Gastroesophageal sphincter (tissue), 4 donors: Measurements from ENCODE around the gene DNAAF1. TPM values are rescaled to one million over a fixed set of nuclear protein-coding genes. Genes with fewer than 3 reads are reported as not detected.

Experiments
- ATAC-seq: fragments of 150-250 bp; one replicate; pipeline ENCODE4 v1.9.1; 2016; ENCODE audit warnings: mild to moderate bottlenecking, moderate library complexity
- H3K27ac ChIP-seq, 4 donors: fragments of 200-600 bp; sonication (generic) in 3 of 4; 1 replicate in 3 of 4; 2 replicates in 1 of 4; pipeline ENCODE4 v1.5.1; 2016 to 2019
- H3K27me3 ChIP-seq: fragments of 200-600 bp; sonication (generic); one replicate; pipeline ENCODE4 v1.5.1; 2019
- H3K36me3 ChIP-seq, 2 donors: fragments of 200-600 bp; sonication (generic); one replicate each; pipeline ENCODE4 v1.5.1; 2019; ENCODE audit warnings: control low read depth in 1 of 2
- H3K4me1 ChIP-seq, 3 donors: fragments of 200-600 bp; sonication (generic); 1 replicate in 2 of 3; 2 replicates in 1 of 3; pipeline ENCODE4 v1.5.1; 2016 to 2019; ENCODE audit warnings: control low read depth in 2 of 3
- H3K4me3 ChIP-seq, 2 donors: fragments of 200-600 bp; sonication (generic); one replicate each; pipeline ENCODE4 v1.5.1; 2019; ENCODE audit warnings: mild to moderate bottlenecking in 1 of 2, moderate library complexity in 1 of 2
- H3K9me3 ChIP-seq, 3 donors: fragments of 200-600 bp; sonication (generic); one replicate each; pipeline ENCODE4 v1.5.1; 2017 to 2019; ENCODE audit warnings: control low read depth in 2 of 3
- CTCF ChIP-seq, 4 experiments: fragments of 200-600 bp in 2 of 4; fragments of 450-650 bp in 2 of 4; sonication (generic) in 1 of 4; IDR thresholded peaks; one replicate each; pipeline ENCODE4 v1.5.1; 2017 to 2019; ENCODE audit warnings: antibody characterized with exemption in 4 of 4, mild to moderate bottlenecking in 2 of 4, moderate library complexity in 2 of 4
- EP300 ChIP-seq: sonication (generic); formaldehyde crosslinking; IDR thresholded peaks from one replicate; pipeline ENCODE4 v1.6.1; 2017; ENCODE audit warnings: antibody characterized with exemption, mild to moderate bottlenecking
- POLR2A ChIP-seq, 2 donors: fragments of 450-650 bp; IDR thresholded peaks; one replicate each; pipeline ENCODE4 v1.6.1; 2017; ENCODE audit warnings: antibody characterized with exemption in 2 of 2, mild to moderate bottlenecking in 2 of 2, moderate library complexity in 1 of 2
- POLR2AphosphoS5 ChIP-seq: sonication (generic); formaldehyde crosslinking; IDR thresholded peaks from one replicate; pipeline ENCODE4 v1.6.1; 2017; ENCODE audit warnings: antibody characterized with exemption
- WGBS, 2 donors: methylation state at CpG; one replicate each; pipeline ENCODE4 v1.1.5; 2018; ENCODE audit warnings: low coverage in 1 of 2; 5-methylcytosine and 5-hydroxymethylcytosine counted together
- total RNA-seq, 4 donors: library from RNA; depleted of rRNA; stranded (reverse); fragments of >200 nt; gene quantifications; one replicate each; pipeline ENCODE4 v1.1.0, GENCODE V29; 2016

Gene DNAAF1
- total RNA-seq, 4 donors from 2014 or later, result 0.27 TPM; not detected in 3

- ATAC-seq, result no peak
- TF ChIP-seq POLR2AphosphoS5, result no peak
- no peak for TF ChIP-seq CTCF (IDR thresholded peaks at IDR 0.05)
- no peak for TF ChIP-seq POLR2A (IDR thresholded peaks at IDR 0.05)
- peak overlapping the region in 1 of 4 donors; percentile 38 for H3K27ac ChIP-seq
- H3K4me1 ChIP-seq, result peaks cover 0 to 55% (median 20%) of the 10 kb centered on the region in 3 donors
- H3K27me3 ChIP-seq, result no peaks in the 10 kb centered on the region
- peaks cover 0 to 71% of the 10 kb centered on the region in 2 donors for H3K36me3 ChIP-seq
- H3K4me3 ChIP-seq, result no peak overlapping the region
- no peaks in the 10 kb centered on the region for H3K9me3 ChIP-seq
- no CpG with 5 or more reads among the region's 41 CpGs for WGBS, 2 donors
Measured at GRCh38 chr16:84181144-84181915, 36.2 kb downstream of the DNAAF1 start.

GRCh38 chr16:84182104-84182503 lies 37.0 kb downstream of the DNAAF1 start:
- H3K27ac ChIP-seq, result no peak overlapping the region
- no peaks in the 10 kb centered on the region for H3K27me3 ChIP-seq
- H3K4me3 ChIP-seq, result no peak overlapping the region
- H3K4me1 ChIP-seq, result peaks cover 0 to 51% (median 12%) of the 10 kb centered on the region in 3 donors
- no peak for ATAC-seq
- no peak for TF ChIP-seq POLR2AphosphoS5
- TF ChIP-seq EP300, result no peak
- TF ChIP-seq POLR2A (IDR thresholded peaks at IDR 0.05), result no peak
- no peak for TF ChIP-seq CTCF (IDR thresholded peaks at IDR 0.05)
- no peaks in the 10 kb centered on the region for H3K9me3 ChIP-seq
- WGBS, 2 donors, result 100% methylated on average over 2 of the region's 18 CpGs; no CpG with 5 or more reads in 1 of the 2 donors
- peaks cover 0 to 71% of the 10 kb centered on the region in 2 donors for H3K36me3 ChIP-seq

- Histone ChIP-seq H3K9me3 (no peaks in the 10 kb centered on the region), H3K36me3 (peaks cover 0 to 71% of the 10 kb centered on the region in 2 donors), H3K27me3 (no peaks in the 10 kb centered on the region), H3K27ac (peak overlapping the region in 1 of 4 donors; percentile 36), H3K4me1 (peaks cover 0 to 46% (median 4%) of the 10 kb centered on the region in 3 donors), H3K4me3 (no peak overlapping the region)
- TF ChIP-seq POLR2AphosphoS5, result no peak
- TF ChIP-seq CTCF (IDR thresholded peaks at IDR 0.05), result no peak
- no peak for TF ChIP-seq POLR2A (IDR thresholded peaks at IDR 0.05)
- TF ChIP-seq EP300, result no peak
- no peak for ATAC-seq
- 95 to 100% methylated on average over 3 to 13 of the region's 26 CpGs for WGBS, 2 donors
Measured at GRCh38 chr16:84182680-84183571, 37.8 kb downstream of the DNAAF1 start.

GRCh38 chr16:84183572-84183875 lies 38.4 kb downstream of the DNAAF1 start:
- Histone ChIP-seq H3K27me3 (no peaks in the 10 kb centered on the region), H3K4me3 (no peak overlapping the region), H3K27ac (peak overlapping the region in 2 of 4 donors; percentile 36 to 43), H3K4me1 (peaks cover 0 to 40% (median 3%) of the 10 kb centered on the region in 3 donors), H3K36me3 (peaks cover 0 to 66% of the 10 kb centered on the region in 2 donors), H3K9me3 (no peaks in the 10 kb centered on the region)
- 93% methylated on average over 5 of the region's 5 CpGs; no CpG with 5 or more reads in 1 of the 2 donors for WGBS, 2 donors
- ATAC-seq, result no peak
- no peak for TF ChIP-seq EP300
- no peak for TF ChIP-seq POLR2AphosphoS5
- TF ChIP-seq CTCF (IDR thresholded peaks at IDR 0.05), result no peak
- no peak for TF ChIP-seq POLR2A (IDR thresholded peaks at IDR 0.05)
